Stromal cell of bone marrow (primary cell): ENCODE data around the gene GADL1.
A peak's percentile ranks its signal among the peaks of the same experiment; 100 is the strongest.

Experiments used
- DNase-seq: peaks from one replicate; pipeline ENCODE4 v3.0.0-alpha.2; 2012; ENCODE audit warnings: low read depth

GADL1 gene

DNA sequence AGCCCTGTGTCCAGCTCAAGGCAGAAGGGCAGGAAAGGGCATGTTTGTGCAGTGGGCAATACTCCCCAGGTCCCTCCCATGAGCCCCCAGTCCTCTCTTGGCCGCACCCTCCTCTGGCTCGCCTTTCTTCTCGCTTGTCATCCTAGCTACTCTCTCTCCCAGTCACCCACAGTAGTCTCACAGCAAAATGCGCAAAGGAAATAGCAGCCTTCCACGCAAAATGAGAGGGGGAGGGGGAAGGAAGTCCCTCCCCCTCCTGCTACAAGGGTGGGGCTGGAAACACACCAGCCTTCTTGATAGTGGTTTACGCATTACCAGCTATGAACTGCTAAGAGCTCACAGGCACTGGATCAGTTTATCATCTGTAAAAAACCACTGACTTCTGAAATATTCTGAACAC is 83.8 kb downstream of the GADL1 start:
- DNase-seq: no peak

DNA sequence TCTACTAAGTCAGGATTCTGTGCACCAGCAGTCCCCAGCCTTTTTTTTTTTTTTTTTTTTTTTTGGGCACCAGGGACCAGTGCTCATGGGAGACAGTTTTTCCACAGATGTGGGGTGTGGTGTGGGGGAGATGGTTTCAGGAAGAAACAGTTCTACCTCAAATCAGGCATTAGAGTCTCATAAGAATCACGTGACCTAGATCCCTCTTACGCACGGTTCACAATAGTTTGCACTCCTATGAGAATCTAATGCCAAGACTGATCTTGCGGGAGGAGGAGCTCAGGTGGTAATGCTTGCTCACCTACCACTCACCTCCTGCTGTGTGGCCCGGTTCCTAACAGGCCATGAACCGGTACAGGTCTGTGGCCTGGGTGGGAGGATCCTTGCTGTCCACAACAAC is 88.8 kb downstream of the GADL1 start:
- no peak for DNase-seq

DNA sequence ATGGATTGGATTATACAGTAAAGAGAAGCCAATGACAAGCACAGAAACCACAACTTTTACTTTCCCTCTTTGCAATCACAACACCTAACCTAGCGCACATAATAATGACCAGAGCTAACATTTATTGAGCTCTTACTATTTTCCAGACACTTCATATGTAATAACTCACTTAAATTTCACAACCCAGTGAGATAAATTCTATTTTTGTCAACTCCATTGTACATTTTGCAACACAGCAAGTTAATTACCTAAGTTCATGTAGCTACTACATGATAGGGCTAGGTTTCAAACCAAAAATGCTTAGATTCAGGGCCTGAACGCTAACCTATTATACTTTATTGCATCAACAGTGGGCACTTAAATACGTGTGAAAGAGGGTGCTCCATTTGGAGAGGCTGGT is 89.5 kb downstream of the GADL1 start:
- DNase-seq: no peak

DNA sequence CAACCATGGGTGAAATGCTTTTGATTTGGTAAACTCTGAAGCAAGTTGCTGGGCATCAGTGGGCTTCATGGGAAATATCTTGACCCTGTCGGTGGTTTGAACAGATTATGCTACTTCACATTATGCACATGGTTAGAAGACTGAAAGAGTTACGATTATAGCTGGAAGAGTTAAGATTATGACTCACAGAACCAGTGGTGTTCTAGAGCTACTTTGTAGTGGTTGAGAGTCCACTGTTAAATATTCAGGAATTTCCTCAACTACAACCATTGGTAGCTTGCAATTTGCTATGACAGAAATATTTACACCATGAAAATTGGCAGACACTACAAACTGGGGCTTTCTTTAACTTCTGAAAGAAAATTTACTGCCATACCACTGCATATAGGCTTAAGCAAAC is 99.3 kb downstream of the GADL1 start:
- no peak for DNase-seq

DNA sequence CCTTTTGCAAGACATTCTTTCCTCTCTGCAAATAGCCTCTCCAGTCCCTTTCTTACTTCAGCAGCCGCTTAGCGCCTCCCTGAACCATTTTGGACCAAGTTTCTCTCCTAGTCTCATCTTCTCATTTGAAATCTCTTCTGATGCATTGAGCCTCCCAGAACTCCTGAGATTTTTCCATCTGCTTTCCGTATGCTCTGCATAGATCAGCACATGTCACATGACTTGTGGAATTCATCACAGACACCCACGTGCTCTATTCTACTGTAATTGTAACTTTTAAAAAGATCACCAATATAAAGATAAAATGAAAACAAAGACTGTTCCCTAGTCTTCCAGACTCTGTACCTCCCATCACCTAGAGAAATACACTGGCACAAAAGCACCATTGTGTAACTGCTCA is 100.7 kb downstream of the GADL1 start:
- DNase-seq: no peak

DNA sequence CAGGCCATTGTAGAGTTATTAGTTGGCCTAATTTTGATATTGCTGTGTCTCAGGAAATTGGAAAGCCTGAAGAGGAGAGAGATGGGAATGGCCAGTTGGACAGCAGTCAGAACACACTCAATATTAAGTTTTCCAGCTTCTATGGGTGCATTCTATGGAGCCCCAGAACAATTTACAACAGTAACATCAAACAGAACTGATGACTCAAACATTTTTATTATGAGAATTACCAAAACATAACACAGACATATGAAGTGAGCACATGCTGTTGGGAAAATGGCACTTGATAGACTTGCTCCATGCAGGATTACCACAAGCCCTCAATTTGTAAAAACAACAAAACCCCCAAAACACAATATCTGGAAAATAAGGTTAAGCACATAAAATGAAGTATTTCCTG is 104.3 kb downstream of the GADL1 start:
- DNase-seq: no peak

DNA sequence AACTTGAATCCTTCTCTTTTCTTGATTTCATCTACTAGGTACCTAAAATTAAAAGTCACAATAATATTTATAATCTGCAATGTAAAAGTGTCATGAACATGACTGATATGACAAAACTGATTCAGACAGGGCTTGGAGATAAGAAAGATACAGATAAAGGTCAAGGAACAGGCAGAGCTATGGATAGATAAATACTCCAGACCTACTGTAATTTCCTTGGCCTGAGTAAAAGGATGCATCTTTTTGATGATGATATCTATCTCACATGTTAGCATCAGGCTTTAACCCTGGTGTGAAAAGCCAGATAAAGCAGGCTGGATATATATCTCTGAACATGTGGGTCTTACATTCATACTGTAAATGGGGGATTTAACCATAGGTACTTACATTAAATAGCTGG is 108.1 kb downstream of the GADL1 start:
- no peak for DNase-seq

DNA sequence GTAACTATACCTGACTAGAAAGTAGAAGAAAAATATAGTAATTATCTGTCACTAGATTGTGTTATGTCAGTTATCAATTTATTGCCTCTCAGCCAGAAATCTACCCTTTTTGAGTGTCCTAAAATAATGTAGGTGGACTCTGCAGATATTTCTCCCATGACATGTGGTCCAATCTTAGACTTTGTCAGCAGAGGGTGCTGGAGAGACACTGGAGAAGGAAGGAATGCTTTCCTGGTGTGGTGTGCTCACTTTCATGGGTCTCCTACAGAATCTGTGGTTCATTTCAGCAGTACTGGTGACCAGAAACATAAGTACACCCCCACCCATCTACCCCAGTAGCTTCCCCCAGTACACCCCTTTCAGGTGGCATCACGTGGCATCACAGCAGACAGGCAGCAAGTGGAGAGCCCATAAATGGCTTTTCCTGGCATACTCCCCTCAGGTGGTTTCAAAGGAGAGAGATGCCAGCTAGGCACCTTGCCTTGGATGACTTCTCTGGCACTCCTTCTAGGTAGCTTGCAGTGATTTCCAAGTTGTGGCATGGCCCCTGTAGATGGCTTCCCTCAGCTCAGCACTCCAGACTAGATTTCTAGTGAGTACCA is 114.7 kb downstream of the GADL1 start:
- DNase-seq: peak; percentile 12

DNA sequence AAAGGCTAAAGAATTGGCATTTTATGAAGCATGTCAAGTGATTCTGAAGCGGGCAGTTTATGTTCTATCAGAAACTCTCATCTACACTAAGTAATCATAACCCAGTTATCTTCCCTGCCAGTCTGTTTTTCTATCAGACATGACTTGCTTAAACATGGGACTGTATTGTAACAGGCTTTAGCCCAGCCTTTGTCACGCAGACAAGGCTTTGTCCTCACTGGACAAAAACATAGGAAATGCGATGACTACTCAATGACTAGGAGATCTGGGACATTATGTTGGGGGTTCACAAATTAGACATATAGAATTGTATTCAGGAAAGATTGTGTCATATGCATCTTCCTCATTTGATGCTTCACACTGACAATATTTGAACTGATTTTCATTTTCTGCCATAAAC is 115.5 kb downstream of the GADL1 start:
- no peak for DNase-seq

DNA sequence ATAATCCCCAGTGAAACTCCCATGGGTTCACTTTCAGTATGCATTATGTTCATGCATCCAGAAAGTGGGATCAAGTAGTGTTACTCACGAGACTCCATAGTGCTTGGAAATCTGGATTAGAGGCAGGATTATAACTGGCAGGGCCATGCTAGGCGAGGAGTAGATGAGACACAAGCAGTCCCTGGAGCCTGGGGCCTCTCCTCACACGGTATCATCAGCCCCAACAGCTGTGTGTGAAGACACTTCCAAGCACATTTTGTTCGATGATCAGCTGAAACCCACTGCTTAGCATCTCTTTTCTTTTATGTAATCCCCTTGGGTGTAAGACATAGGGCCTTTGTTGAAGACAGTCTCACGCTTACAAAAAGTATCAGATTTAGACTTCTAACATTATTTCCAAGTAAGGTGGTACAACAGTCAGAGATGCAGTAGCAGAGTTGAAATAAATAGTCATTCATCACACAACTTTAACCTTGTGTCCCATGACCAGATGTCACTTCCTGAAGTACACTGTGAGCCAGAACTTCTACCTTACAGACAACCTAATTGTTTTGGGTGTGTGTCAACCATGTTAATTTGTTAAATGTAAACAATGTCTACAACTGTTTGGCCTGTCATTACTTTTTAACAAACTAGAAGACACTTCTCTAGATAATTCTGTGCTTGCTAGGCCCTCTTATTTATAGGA is 116.9 kb downstream of the GADL1 start:
- DNase-seq: no peak

DNA sequence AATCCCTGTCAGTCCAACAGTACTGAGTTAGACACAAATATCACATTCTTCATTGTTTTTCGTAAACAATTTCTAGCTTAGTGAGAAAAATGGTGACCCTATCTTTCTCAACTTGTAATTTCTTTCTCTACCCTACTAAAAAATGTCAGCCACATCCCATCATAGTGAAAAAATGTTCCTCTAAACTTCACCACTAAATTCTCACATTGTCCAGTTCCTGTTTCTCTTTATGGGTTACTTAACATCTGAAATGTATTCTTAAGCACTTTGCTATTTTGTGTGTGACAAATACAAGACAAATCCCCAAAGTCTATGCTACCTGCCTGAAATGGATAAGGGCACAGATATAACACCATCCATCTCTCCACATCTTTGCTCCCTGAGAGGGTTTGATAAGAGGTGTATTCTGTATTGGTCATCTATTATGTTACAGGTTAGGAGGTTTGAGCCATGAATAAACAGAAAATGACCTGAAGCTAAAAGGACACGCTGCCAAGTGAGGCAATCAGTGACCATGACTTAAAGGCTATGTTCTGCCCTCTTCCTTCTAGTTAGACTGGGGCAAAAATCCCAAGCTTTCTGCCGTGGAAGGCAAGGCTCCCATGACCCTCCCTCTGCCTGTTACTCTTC is 118.2 kb downstream of the GADL1 start:
- DNase-seq: no peak

DNA sequence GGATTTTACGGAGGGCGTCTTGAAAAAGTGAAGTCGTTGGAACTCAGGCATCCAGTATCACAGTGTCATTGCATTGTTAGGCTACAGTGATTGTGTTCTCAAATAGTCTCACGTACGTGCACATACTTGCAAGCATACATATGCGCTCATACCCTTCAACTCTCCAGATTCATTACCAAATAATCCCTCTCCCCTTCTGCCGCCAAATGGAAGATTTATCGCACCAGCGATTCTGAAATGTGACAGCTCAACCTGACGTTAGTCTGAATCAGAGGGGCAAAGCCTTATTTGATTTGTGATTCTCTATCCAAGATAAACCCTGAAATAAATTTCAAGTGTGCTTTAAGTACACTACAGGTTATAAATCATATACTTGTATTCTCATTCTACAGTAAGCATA is 119.4 kb downstream of the GADL1 start:
- DNase-seq: no peak

DNA sequence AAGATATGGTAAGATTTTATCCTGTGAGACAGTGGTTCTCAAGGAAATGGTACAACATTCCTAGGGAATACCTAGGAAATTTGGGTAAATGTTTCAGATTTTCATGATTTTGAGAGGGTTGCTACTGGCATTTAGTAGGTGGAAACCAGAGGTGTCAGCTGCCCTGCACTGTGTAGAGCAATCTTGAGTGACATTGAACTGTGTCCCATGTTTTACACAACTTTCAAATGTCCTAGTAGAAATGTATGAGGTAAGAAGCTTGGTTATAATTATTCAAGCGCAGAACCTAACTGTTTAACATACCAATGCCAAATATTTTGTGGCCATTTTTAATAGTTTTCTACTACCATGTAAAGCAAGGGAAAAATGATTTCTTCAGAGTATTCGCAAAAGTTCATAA is 120.4 kb downstream of the GADL1 start:
- no peak for DNase-seq

DNA sequence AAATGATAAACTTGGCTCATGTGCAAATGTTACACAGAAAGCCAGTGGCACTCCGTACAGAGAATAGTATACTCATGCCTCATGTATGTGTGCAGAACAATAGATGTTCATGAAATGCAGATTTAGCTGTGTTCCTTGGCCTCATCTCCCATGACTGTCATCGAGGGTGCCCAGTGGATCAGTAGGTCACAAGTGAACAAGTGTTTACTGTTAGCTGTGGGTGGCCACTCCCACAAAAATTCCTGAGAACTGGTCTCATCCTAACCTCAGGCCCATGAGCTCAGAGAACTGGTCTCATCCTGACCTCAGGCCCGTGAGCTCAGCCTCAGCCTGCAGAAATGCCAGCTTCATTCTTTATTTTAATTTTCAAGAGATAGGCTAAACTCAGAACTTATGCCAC is 124.1 kb downstream of the GADL1 start:
- peak; percentile 92 for DNase-seq

DNA sequence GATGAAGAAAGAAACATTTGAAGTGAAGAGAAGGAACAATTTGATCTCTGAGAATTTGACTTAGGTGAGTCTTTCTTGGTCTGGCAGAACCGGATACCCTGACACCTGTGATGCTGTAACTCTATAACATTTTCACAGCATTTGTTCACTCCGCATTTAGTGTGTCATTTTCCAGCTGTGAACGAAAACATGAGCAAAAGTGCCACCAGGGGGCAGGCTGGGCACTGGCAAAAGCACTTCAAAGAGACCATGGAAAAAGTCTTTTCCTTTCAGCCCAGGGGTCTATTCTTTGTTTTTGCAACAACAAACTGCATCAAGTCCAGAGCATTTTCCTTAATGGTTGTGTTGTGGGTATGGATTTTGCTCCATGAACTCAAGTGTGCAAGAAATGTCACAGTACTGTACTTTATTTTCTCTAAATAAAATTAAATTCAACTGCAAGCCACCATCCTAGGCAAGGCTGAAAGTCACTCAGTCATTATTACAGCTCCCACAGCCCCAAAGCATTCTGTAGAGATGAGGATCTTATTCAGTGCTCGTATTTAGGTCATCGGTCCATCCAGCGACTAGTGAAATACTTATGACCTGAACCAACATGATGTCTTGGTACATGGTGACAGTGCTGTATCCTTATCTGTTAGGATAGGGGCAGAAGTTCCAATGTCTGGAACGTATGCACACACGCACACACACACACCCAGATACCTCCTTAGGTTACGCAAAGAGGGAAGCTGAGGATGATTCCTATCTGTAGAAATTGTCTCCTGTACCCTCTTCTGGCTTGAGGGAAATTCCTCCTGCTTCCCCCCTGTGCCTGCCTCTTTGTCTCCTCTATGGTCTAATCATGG is 125.5 kb downstream of the GADL1 start:
- peak; percentile 36 for DNase-seq

DNA sequence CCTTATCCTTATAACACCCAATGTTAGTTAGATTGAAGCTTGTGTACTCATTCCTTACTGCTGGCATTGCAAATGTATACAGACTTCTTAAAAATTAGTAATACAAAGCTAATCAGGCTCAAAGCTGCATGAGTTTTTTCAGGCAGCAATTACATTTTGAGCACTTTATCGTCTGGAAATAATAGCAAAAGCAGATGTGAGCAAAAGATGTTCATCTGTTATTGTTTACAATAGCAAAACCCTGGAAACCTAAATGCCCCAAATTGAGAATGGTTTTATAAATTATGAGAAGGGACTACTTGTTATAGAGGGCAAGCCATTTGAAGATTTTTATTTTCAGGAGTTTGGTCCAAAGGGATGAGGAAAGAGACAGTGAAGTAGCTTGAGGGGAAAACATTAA is 126.4 kb downstream of the GADL1 start:
- DNase-seq: no peak

DNA sequence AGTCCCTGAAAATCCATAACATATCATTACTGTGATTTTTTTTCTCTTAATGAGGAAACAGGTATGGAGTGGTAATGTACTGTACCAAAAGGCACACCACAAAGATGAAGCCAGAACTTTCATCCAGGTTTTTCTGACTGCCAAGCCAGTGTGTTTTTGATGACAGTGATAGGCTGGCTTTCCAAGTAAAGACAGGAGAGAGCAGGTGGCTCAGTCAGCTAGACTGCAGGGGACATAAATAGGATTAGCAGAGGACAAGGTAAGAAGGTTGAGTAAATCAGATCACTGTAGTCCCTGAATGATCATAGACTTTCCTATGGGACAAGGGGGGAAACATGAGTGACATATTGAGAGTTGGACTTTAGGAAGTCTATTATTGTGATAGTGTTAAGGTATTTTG is 127.9 kb downstream of the GADL1 start:
- DNase-seq: no peak

DNA sequence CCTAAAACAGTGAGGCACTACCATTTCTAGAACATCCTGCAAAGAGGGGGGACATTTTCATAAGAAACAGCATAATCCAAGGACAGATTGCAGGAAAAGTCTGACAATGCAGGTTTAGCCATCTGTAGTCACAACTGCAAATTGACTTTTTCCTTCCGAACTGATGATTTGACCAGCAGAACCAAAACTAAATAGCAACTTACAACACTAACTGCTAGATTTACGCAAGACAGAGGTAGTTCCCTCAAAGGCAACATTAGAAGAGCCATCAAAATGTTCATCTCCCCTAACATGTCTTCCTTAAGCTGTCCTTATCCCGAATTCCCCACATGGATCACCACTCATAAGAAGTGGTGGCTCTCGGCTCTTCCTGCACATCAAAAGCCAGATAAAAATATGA is 129.6 kb downstream of the GADL1 start:
- DNase-seq: no peak

DNA sequence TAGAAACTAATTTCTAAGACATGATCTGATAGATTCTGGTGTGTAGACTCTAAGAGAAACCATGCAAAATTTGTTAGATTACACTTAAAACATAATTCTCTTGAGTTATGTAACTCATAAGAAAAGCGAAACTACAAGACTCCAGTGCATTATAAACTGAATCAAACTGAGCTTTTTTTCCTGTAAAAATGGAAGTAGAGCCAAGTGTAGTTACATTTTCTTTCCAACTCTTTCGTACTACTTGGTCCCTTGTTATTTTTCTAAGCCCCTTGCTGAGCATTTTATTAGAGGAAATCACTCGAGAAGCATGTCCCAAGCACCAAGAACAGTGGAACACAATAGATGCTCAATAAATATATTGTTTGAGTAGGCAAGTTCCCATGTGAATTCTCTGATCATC is 130.2 kb downstream of the GADL1 start:
- DNase-seq: no peak

DNA sequence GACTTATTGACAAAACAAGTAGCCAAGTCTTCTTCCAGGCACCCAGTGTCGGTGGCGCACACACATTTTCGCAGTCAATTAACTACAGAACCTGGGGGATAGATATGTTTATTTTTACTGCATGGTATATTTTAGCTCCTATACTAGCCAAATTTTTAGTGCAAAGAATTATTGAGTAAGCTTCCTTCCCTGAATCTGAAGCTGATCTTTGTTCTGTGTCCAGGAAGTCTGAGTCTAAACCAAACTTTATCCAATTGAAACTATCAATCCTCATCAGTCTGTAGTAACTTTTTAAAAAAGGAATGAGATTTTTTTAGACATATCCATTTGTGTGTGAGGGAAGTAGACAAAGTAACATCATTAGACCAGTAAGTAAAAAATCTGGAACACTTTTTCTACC is 133.1 kb downstream of the GADL1 start:
- DNase-seq: no peak

DNA sequence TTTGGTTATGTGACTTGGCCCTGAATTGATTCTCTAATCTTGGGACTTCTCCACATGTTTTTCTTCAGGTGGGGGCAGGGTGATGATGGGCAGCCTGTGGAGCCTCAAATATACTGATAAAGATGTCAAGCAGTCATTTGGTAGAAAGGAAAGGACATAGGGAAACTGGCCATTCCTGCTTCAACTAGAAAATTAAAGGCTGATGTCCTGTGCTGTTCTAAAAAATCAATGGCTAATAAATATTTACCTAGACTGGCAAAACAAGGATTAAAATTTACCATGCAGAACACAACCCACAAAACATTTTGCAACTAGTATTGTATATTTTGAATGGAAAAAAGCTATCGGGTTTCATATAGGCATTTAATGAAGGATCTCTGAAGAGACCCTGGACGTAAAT is 133.7 kb downstream of the GADL1 start:
- DNase-seq: no peak

DNA sequence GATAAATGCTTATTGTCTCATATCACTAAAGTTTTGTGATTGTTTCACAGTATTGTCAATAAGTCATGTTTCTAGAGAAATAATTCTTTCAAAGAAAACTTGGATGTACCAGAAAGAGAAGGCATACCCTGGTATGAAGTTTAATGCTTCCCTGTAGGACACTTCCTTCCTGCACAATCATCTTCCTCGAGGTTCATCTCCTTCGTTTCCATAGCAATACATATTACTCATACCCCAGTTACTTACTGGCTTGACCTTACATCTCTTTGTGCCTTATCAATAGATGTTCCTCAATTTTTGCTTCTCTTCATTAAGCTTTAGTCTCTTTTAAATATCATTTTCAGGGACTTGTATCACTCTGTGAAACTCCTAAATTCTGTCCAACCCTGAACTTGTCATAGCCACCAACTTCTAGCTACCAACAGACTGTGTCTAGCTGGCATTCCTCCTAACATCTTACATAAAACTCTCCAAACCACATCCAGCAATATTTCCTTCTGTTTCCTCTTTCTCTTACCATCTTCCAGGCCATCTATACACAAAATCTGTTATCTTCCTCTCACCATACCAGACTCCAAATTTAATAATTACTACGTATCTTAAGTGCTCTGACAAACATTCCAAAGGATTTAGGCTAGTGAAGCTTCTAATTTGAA is 134.3 kb downstream of the GADL1 start:
- DNase-seq: no peak
